Measurements from ENCODE around the gene CTSS.

DNA sequence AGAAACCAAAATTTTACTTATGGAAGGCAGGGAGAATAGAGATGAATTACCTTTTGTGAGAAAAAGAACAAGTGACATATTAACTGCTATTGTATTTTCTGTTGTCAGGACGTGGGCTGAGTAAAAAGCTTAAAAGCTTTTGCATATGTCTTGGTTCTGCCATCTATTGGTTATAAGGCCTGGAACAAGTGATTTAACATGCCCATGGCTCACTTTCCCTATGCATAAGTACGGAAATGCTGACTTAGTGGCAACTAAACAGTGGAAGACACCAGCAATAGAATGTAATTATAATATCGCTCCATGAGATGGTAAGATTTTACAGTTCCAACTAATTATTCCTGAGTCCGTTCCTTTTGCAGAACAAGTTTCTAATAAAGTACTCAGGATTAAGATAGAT lies 6.7 kb upstream of the CTSS start:
- no peak for TF ChIP-seq POLR2AphosphoS5 (IDR thresholded peaks at IDR 0.05)
- TF ChIP-seq, protein P1, sequence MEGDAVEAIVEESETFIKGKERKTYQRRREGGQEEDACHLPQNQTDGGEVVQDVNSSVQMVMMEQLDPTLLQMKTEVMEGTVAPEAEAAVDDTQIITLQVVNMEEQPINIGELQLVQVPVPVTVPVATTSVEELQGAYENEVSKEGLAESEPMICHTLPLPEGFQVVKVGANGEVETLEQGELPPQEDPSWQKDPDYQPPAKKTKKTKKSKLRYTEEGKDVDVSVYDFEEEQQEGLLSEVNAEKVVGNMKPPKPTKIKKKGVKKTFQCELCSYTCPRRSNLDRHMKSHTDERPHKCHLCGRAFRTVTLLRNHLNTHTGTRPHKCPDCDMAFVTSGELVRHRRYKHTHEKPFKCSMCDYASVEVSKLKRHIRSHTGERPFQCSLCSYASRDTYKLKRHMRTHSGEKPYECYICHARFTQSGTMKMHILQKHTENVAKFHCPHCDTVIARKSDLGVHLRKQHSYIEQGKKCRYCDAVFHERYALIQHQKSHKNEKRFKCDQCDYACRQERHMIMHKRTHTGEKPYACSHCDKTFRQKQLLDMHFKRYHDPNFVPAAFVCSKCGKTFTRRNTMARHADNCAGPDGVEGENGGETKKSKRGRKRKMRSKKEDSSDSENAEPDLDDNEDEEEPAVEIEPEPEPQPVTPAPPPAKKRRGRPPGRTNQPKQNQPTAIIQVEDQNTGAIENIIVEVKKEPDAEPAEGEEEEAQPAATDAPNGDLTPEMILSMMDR (IDR thresholded peaks at IDR 0.05), result no peak
